OCI-LY1 (cell line): ENCODE results near the gene ZFC3H1.

ENCODE experiments used
- H2AFZ ChIP-seq: fragments of 200-600 bp; sonication (generic), shearing (Covaris generic); 2 replicates; pipeline ENCODE4 v1.6.0; 2014; ENCODE audit warnings: antibody characterized with exemption, mild to moderate bottlenecking, low read length
- H3F3A ChIP-seq: fragments of 200-600 bp; sonication (generic), shearing (Covaris generic); 2 replicates; pipeline ENCODE4 v1.6.0; 2014; ENCODE audit warnings: mild to moderate bottlenecking, antibody characterized with exemption, low read length, moderate library complexity; ENCODE audit not compliant: insufficient read depth
- H3K27ac ChIP-seq: fragments of 200-600 bp; sonication (generic); 2 replicates; pipeline ENCODE4 v1.5.1; 2014; ENCODE audit warnings: low read length, mixed run types, mild to moderate bottlenecking, low read depth; ENCODE audit not compliant: poor library complexity, severe bottlenecking
- H3K27me3 ChIP-seq: fragments of 200-600 bp; sonication (generic); 2 replicates; pipeline ENCODE4 v1.6.0; 2014; ENCODE audit warnings: antibody characterized with exemption, mild to moderate bottlenecking, low read length, moderate library complexity; ENCODE audit not compliant: insufficient read depth
- H3K36me3 ChIP-seq: fragments of 200-600 bp; sonication (generic); 2 replicates; pipeline ENCODE4 v1.6.1; 2014; ENCODE audit warnings: mild to moderate bottlenecking, antibody characterized with exemption, low read length, moderate library complexity, mixed read lengths; ENCODE audit not compliant: insufficient read depth
- H3K4me1 ChIP-seq: fragments of 200-600 bp; sonication (generic); 2 replicates; pipeline ENCODE4 v1.5.1; 2014; ENCODE audit warnings: mild to moderate bottlenecking, low read length, moderate library complexity; ENCODE audit not compliant: insufficient read depth, severe bottlenecking
- H3K4me2 ChIP-seq: fragments of 200-600 bp; sonication (generic), shearing (Covaris generic); 2 replicates; pipeline ENCODE4 v1.6.1; 2014; ENCODE audit warnings: low read length
- H3K4me3 ChIP-seq: fragments of 200-600 bp; sonication (generic); 2 replicates; pipeline ENCODE4 v1.5.1; 2014; ENCODE audit warnings: low read length, low read depth, mild to moderate bottlenecking, mixed read lengths; ENCODE audit not compliant: poor library complexity, severe bottlenecking
- H3K79me2 ChIP-seq: fragments of 200-600 bp; shearing (Covaris generic); 2 replicates; pipeline ENCODE4 v1.6.1; 2016; ENCODE audit warnings: mixed run types, low read length, mixed read lengths; ENCODE audit not compliant: insufficient read depth
- H3K9ac ChIP-seq: fragments of 200-600 bp; sonication (generic), shearing (Covaris generic); 2 replicates; pipeline ENCODE4 v1.6.1; 2014; ENCODE audit warnings: mild to moderate bottlenecking, low read length, mixed read lengths
- H3K9me2 ChIP-seq: fragments of 200-600 bp; sonication (generic), shearing (Covaris generic); 2 replicates; pipeline ENCODE4 v1.6.1; 2014; ENCODE audit warnings: low read depth, mild to moderate bottlenecking, low read length, mixed read lengths
- H3K9me3 ChIP-seq: fragments of 200-600 bp; shearing (Covaris generic); 2 replicates; pipeline ENCODE4 v1.6.1; 2014; ENCODE audit warnings: low read length, mixed read lengths
- H4K20me1 ChIP-seq: fragments of 200-600 bp; sonication (generic), shearing (Covaris generic); 2 replicates; pipeline ENCODE4 v1.6.0; 2016; ENCODE audit warnings: mild to moderate bottlenecking, low read length; ENCODE audit not compliant: insufficient read depth
- CTCF ChIP-seq: fragments of 200-600 bp; sonication (generic), shearing (Covaris generic); IDR thresholded peaks from 2 replicates; pipeline ENCODE4 v1.5.1; 2017; ENCODE audit warnings: mild to moderate bottlenecking, antibody characterized with exemption, low read length, moderate library complexity, mixed read lengths
- EZH2 ChIP-seq: fragments of 200-600 bp; sonication (generic), shearing (Covaris generic); IDR thresholded peaks from 2 replicates; pipeline ENCODE4 v1.8.0; 2017; ENCODE audit warnings: borderline replicate concordance, mixed run types, mild to moderate bottlenecking, antibody characterized with exemption, low read length, moderate library complexity, mixed read lengths

ZFC3H1 gene

GRCh38 chr12:71655495-71655894 is 8.2 kb downstream of the ZFC3H1 start:
- Histone ChIP-seq H3K36me3 (peaks cover 96% of the 10 kb centered on the region), H2AFZ (no peak overlapping the region), H3F3A (no peaks in the 10 kb centered on the region), H3K27me3 (no peaks in the 10 kb centered on the region), H4K20me1 (no peaks in the 10 kb centered on the region), H3K9me2 (no peaks in the 10 kb centered on the region), H3K79me2 (peaks cover 57% of the 10 kb centered on the region), H3K4me3 (no peak overlapping the region), H3K9me3 (0 out of 2 replicates have a peak, but pooled peaks cover 11% of the 10 kb centered on the region), H3K4me1 (no peaks in the 10 kb centered on the region), H3K4me2 (no peak overlapping the region), H3K27ac (no peak overlapping the region), H3K9ac (no peak overlapping the region)
- TF ChIP-seq EZH2 (no peak), CTCF (no peak)

GRCh38 chr12:71654200-71654599 is 9.4 kb downstream of the ZFC3H1 start:
- Histone ChIP-seq H4K20me1 (no peaks in the 10 kb centered on the region), H3F3A (no peaks in the 10 kb centered on the region), H3K27ac (no peak overlapping the region), H3K4me3 (no peak overlapping the region), H3K4me2 (no peak overlapping the region), H3K27me3 (no peaks in the 10 kb centered on the region), H3K4me1 (no peaks in the 10 kb centered on the region), H3K9me2 (no peaks in the 10 kb centered on the region), H3K9me3 (0 out of 2 replicates have a peak, but pooled peaks cover 11% of the 10 kb centered on the region), H2AFZ (no peak overlapping the region), H3K36me3 (peaks cover 95% of the 10 kb centered on the region), H3K9ac (no peak overlapping the region), H3K79me2 (peaks cover 62% of the 10 kb centered on the region)
- no peak for TF ChIP-seq EZH2
- no peak for TF ChIP-seq CTCF

GRCh38 chr12:71653137-71653536 is 10.5 kb downstream of the ZFC3H1 start:
- TF ChIP-seq EZH2 (no peak), CTCF (no peak)
- Histone ChIP-seq H3K27ac (no peak overlapping the region), H3K9me2 (no peaks in the 10 kb centered on the region), H4K20me1 (no peaks in the 10 kb centered on the region), H3K27me3 (no peaks in the 10 kb centered on the region), H3K9ac (no peak overlapping the region), H2AFZ (no peak overlapping the region), H3F3A (no peaks in the 10 kb centered on the region), H3K4me3 (no peak overlapping the region), H3K36me3 (peaks cover 90% of the 10 kb centered on the region), H3K4me2 (no peak overlapping the region), H3K4me1 (no peaks in the 10 kb centered on the region), H3K9me3 (0 out of 2 replicates have a peak, but pooled peaks cover 11% of the 10 kb centered on the region), H3K79me2 (peaks cover 65% of the 10 kb centered on the region)
